HG03280 (cell line): Measurements from ENCODE around the gene NSMCE1.

Source experiments
- ATAC-seq: cut with Tn5 transposase; IDR thresholded peaks from one replicate; pipeline ENCODE4 v1.9.1; 2021; ENCODE audit warnings: mild to moderate bottlenecking, moderate library complexity; ENCODE audit not compliant: unreplicated experiment

The NSMCE1 gene

GRCh38 chr16:27199235-27199586 is 69.4 kb downstream of the NSMCE1 start:
- ATAC-seq: no peak

DNA sequence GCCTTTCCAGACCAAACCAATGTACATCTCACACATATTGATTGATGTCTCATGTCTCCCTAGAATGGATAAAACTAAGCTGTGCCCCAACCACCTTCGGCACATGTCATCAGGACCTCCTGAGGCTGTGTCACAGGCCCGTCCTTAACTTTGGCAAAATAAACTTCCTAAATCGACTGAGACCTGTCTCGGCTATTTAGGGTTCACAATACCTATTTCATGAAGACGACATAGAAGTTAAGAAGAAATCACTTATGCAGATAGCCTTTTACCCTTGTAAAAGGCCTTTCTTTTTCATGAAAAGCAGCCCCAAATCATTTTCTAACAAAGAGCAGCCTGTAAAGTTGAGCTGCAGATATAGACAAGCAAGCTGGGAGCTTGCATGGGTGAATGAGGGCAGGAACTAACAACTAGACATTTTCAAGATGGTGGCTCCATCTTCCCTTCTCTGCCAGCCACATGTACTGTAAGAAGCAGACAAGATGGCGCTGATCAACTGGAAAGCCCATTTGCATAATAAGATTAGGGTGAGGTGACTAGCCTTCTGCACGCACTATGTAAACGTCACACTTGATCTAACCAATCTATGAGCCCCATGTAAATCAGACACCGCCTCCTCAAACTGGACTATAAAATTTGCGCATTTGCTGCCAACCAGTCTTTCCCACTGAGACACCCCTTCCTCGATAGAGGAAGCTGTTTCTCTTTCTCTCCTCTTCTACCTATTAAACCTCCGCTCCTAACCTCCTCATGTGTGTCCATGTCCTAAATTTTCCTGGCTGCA is 69.9 kb downstream of the NSMCE1 start:
- no peak for ATAC-seq

- ATAC-seq: no peak
These were observed 71.6 kb downstream of the NSMCE1 start for GRCh38 chr16:27197004-27197403.

DNA sequence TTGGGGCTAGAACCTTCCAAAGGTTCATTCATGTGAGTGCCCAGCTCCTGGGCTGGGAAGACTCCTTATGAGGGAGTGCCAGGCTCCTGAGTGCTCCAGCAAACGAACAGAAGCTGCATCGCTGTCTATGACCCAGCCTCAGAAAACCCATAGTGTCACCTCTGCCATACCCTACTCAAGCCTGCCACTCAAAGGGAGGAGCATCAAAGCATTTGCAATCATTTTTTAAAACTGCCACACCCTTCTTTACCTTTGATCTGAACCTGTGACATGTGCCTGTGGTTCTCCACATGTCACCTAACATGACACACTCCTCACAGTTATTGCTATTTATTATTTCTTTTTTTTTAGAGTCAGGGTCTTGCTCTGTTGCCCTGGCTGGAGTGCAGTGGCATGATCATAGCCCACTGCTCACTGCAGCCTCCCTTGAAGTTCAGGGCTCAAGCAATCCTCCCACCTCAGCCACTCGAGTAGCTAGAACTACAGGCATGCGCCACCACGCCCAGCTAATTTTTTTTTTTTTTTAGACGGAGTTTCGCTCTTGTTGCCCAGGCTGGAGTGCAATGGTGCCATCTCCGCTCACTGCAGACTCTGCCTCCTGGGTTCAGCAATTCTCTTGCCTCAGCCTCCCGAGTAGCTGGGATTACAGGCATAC is 72.5 kb downstream of the NSMCE1 start:
- ATAC-seq: no peak

- no peak for ATAC-seq
These were observed 73.4 kb downstream of the NSMCE1 start for GRCh38 chr16:27195076-27195741.

GRCh38 chr16:27193300-27193990 is 75.1 kb downstream of the NSMCE1 start:
- no peak for ATAC-seq

GRCh38 chr16:27191352-27191924 is 77.1 kb downstream of the NSMCE1 start:
- no peak for ATAC-seq

DNA sequence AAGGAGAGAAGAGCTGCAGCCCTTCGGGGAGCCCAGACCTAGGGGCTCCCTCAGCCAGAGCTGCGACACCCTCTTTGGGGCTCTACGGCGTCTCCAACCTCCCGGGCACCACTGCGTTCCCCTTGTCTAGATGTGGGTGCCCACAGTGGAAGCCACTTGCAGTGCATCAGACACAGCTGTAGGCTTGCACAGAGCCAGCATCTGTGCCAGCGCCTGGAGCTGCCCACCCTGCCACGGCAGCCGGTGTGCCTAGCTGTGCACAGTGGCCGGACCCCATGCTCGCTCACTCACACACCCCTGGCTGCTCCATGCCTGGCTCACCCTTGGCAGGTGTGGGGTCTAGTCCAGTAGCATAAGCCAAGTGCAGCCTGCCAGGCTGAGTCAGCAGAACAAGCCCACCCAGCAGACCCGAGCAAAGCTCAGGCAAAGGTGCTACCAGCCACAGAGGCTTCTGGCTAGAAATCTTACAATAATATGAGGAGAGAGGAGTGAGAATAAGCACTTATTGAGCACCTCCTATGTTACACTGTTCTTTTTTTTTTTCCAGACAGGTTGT is 78.2 kb downstream of the NSMCE1 start:
- no peak for ATAC-seq

GRCh38 chr16:27189335-27189972 is 79.1 kb downstream of the NSMCE1 start:
- no peak for ATAC-seq

DNA sequence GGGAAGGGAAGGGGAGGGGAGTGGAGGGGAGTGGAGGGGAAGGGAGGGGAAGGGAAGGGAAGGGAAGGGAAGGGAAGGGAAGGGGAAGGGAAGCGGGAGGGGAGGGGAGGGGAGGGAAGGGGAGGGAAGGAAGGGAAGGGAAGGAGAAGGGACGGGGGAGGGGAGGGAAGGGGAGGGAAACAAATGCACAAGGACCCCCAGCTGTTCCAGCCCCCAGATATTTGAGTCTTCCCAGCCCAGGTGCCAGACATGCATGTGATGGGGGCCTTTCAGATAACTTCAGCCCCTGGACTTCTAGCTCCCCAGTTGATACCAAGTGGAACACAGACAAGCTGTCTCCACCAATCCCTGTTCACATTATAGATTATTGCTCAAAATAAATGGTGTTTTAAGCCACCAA is 79.9 kb downstream of the NSMCE1 start:
- ATAC-seq: no peak

GRCh38 chr16:27185776-27186130 is 82.8 kb downstream of the NSMCE1 start:
- no peak for ATAC-seq

- no peak for ATAC-seq
These were observed 85.6 kb downstream of the NSMCE1 start for GRCh38 chr16:27182906-27183405.

DNA sequence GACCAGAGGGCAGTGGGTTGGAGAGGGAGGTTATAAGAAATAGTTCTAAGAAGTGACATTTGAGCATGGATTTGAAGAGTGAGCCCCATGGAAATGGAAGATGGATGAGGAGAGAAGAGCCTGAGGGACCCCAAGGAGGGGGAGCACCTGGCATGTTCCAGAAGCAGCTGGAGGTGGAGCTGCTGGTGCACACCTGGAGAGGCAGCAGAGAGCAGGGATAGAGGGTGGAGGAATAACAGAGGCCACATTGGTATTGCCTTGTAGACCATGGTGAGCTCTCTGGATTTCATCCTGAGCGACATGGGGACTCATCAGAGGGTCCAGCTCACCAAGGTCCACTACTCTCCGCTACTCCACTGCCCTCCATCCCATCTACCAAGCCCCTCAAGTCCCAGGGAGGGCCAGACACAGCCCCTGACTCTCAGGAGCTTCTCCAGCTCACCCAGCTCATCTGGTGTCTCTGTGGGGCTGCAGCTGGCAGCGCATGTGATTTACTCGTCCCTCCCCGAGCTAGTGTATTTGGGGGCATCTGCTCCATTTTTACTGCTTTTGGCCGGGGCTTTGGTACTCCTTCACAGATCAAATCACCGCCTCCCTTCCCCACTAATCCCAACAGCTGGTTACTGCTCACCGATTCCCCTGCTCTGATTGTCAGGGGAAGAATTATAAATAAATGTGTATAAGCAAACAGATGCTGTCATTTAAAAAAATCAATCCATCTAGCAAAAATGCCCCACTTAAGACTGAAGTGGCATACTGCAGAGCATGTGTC is 87.4 kb downstream of the NSMCE1 start:
- ATAC-seq: no peak

DNA sequence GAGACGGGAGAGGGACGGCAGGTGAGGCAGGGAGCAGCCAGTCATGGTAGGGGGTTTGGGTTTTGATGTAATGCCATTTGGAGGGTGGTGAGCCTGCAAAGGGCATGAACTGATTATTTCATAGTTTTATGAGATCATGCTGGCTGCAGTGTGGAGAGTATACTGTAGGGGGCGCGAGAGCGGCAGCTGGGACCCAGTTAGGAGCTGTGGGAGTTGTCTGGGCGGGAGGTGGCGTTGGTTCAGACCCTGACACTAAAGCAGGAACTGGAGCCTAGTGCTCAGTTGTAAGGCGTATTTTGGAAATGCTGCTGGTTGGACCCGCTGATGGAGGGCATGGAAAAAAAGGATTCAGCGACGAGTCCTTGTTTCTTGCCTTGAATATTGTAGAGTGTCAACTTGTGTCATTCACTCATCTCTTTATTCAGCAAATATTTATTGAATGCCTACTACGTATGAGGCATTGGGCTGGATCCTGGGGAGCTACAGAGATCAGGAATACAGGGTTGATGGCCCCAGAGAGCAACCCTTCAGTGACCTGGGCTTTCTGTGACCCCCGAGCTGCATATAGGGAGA is 89.0 kb downstream of the NSMCE1 start:
- ATAC-seq: peak; percentile 79

GRCh38 chr16:27177031-27177774 is 91.4 kb downstream of the NSMCE1 start:
- no peak for ATAC-seq

GRCh38 chr16:27175888-27176287 is 92.7 kb downstream of the NSMCE1 start:
- no peak for ATAC-seq
